Ovary (tissue), 9 donors: Measurements from ENCODE around the gene ITIH4. TPM values are rescaled to one million over a fixed set of nuclear protein-coding genes. Genes with fewer than 3 reads are reported as not detected.

Source experiments
- DNase-seq, 5 donors: peaks; one replicate each; pipeline ENCODE4 v3.0.0-alpha.2; 2019 to 2020
- H3K27ac ChIP-seq, 2 donors: fragments of 200-600 bp; one replicate each; pipeline versions ENCODE4 v1.5.1 to v1.8.0; 2019 to 2022
- H3K27me3 ChIP-seq: fragments of 200-600 bp; one replicate; pipeline ENCODE4 v1.8.0; 2022
- H3K36me3 ChIP-seq: fragments of 200-600 bp; sonication (generic); one replicate; pipeline ENCODE4 v1.5.1; 2019
- H3K4me1 ChIP-seq: one replicate; pipeline ENCODE4 v1.8.1; 2013; ENCODE audit warnings: mild to moderate bottlenecking, moderate library complexity; ENCODE audit not compliant: insufficient read depth
- H3K4me3 ChIP-seq: fragments of 200-600 bp; sonication (generic); one replicate; pipeline ENCODE4 v1.5.1; 2017
- H3K9me3 ChIP-seq, 2 donors: fragments of 200-600 bp in 1 of 2; sonication (generic) in 1 of 2; one replicate each; pipeline versions ENCODE4 v1.5.1 to v1.8.1; 2013 to 2019; ENCODE audit warnings: mild to moderate bottlenecking in 1 of 2, moderate library complexity in 1 of 2
- EP300 ChIP-seq: sonication (generic); formaldehyde crosslinking; IDR thresholded peaks from one replicate; pipeline ENCODE4 v1.6.1; 2017; ENCODE audit warnings: antibody characterized with exemption
- POLR2A ChIP-seq: fragments of 450-650 bp; IDR thresholded peaks from one replicate; pipeline ENCODE4 v1.6.1; 2017; ENCODE audit warnings: antibody characterized with exemption, mild to moderate bottlenecking, moderate library complexity
- WGBS, 3 donors: extraction: QIAGEN DNeasy Blood & Tissue Kit in 1 of 3; methylation state at CpG; one replicate each; pipeline versions ENCODE4 v1.1.5 to v1.1.7; 2013 to 2017; 5-methylcytosine and 5-hydroxymethylcytosine counted together
- intact Hi-C, 4 donors: fragments of 100-400 bp; cut with DNase I; formaldehyde crosslinking; loops; one replicate each; pipeline versions ENCODE4 v1.11.0 to v1.15.1; 2022 to 2023
- polyA plus RNA-seq, 2 donors: library from polyadenylated mRNA; stranded (reverse); fragments of 200-250 nt in 1 of 2; fragments of 350-450 nt in 1 of 2; fragmentation: Illumina TruSeq in 1 of 2; extraction: RNeasy Lipid Tissue Mini Kit (QIAGEN cat#74804) in 1 of 2; gene quantifications; one replicate each; pipeline ENCODE4 v1.2.3, GENCODE V29; 2013 to 2014
- total RNA-seq, 7 donors: library from RNA; depleted of rRNA in 2 of 7; stranded (reverse); fragments of >200 nt in 2 of 7; fragmentation: NEBNext Ultra II Directional in 3 of 7; extraction: Animal tissue kit (Norgen Biotek cat#: 25700) in 3 of 7; gene quantifications; one replicate each; pipeline versions ENCODE4 v1.1.0 to v1.2.4, GENCODE V29; 2016 to 2023
- TF ChIP-seq, protein P1 (sequence below), 3 donors: fragments of 450-650 bp in 2 of 3; fragments of 200-600 bp in 1 of 3; IDR thresholded peaks; one replicate each; pipeline versions ENCODE4 v1.5.1 to v1.8.0; 2016 to 2022; ENCODE audit warnings: antibody characterized with exemption in 3 of 3, mild to moderate bottlenecking in 1 of 3
- donor health status: DM: no; HTN: no; CAD: no; lungs with moderate emphysema.
- donor health status: DM: no; HTN: no; CAD: no.
- donor health status: Bipolar disorder and iron deficiency.
- donor health status: DM: yes; HTN: yes; CAD: no.
- donor health status: DM: no; HTN: no; CAD: no.
- donor health status: DM: yes; HTN: yes; CAD: no.

Gene ITIH4
- total and polyA plus RNA-seq, 9 donors: 2.2 to 14.2 (median 4.0) TPM

DNA sequence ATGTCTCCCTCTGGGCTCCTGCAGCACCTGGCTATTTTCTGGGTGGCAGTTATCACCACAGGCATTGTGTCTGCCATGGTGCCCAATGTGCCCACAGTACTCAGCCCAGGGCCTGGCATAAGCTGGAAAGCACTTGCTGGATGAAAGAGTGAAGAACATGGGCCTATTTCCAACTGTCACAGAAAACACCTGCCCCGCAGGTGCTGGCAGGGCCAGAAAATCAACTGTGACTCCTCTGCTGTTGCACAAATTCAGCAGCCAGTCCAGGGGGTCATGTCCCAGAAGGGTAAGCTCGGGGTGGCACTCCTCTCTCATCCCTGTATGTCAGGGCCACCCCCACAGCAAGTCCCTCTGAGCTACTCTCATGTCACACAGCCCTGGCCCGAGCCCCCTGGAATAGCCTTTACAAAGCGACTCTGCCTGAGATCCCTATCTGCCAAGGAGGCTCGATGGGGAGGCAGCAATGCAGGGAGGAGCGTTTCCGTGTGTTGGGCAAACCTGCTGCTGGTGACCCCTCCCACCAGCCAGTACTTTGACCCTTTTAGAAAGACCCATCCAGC lies 18.9 kb downstream of the ITIH4 start:
- H3K4me1 ChIP-seq: no peaks in the 10 kb centered on the region
- no peaks in the 10 kb centered on the region for H3K9me3 ChIP-seq
- no peak for DNase-seq
- no peak overlapping the region for H3K4me3 ChIP-seq
- H3K27me3 ChIP-seq: no peaks in the 10 kb centered on the region
- WGBS, 3 donors: 74 to 75% (median 75%) methylated on average over 7 of the region's 7 CpGs
- intact Hi-C loops: no loop called here
- no peak for TF ChIP-seq EP300
- TF ChIP-seq POLR2A: no peak
- TF ChIP-seq, protein P1, sequence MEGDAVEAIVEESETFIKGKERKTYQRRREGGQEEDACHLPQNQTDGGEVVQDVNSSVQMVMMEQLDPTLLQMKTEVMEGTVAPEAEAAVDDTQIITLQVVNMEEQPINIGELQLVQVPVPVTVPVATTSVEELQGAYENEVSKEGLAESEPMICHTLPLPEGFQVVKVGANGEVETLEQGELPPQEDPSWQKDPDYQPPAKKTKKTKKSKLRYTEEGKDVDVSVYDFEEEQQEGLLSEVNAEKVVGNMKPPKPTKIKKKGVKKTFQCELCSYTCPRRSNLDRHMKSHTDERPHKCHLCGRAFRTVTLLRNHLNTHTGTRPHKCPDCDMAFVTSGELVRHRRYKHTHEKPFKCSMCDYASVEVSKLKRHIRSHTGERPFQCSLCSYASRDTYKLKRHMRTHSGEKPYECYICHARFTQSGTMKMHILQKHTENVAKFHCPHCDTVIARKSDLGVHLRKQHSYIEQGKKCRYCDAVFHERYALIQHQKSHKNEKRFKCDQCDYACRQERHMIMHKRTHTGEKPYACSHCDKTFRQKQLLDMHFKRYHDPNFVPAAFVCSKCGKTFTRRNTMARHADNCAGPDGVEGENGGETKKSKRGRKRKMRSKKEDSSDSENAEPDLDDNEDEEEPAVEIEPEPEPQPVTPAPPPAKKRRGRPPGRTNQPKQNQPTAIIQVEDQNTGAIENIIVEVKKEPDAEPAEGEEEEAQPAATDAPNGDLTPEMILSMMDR (IDR thresholded peaks at IDR 0.05): no peak
- no peak overlapping the region for H3K27ac ChIP-seq
- no peaks in the 10 kb centered on the region for H3K36me3 ChIP-seq

DNA sequence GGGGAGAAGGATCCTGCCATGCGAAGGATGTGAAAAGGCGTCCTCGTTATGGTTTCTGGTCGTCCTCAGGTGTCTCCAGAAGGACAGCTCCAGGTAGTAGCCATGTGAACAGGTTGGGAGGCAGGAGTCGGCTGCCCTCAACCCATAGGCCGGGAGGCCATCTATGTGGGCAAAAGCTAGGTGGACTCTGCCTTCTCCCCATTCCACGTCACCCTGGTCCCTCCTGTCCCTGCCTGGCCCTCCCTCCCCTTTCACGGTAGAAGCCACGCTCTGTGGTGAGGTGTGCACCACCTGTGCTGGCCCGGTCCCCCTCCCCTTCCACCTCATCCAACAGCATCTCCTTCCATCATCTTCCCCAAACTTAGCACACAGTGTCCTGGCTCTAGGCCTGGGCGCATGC lies 19.5 kb downstream of the ITIH4 start:
- WGBS, 3 donors: 86 to 91% (median 87%) methylated on average over 10 to 11 of the region's 11 CpGs
- Histone ChIP-seq H3K9me3 (no peaks in the 10 kb centered on the region), H3K4me1 (no peaks in the 10 kb centered on the region), H3K27ac (no peak overlapping the region), H3K36me3 (no peaks in the 10 kb centered on the region), H3K27me3 (no peaks in the 10 kb centered on the region), H3K4me3 (no peak overlapping the region)
- no peak for DNase-seq
- intact Hi-C loops: no loop called here
- TF ChIP-seq POLR2A (no peak), EP300 (no peak)
- TF ChIP-seq, protein P1 (IDR thresholded peaks at IDR 0.05): no peak

DNA sequence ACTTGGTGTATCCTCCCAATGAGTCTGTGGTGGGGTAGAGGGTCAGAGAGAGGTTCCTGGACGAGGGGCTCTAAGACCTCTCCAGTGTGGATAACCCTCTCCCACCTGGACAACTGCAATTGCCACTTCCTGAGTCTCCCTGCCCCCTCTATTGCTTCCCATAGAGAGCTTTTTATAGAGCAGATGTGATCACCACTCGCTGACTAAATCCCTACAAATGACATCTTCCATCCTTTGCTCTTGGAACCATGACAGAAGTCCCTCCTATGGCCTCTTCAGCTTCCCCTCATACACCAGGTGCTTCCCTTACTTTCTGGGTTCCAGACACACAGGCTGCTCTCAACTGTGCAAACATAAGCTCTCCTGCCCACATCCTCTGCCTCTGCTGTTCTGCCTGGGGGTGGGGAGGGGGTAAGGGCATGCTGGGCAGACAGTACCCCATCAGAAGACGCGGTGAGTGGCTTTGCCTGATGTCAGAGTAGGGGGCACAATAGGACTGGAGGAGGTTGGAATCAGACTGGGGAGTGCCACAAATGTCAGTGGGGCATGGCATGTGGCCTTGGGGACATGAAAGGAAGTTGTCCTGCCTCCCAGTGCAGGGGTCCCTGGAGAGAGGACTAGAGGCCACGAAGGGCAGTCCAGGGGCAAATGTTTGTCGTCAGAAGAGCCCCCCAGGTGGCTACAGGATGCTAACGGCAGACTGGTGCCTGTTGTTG lies 20.7 kb downstream of the ITIH4 start:
- intact Hi-C loops: no loop called here
- Histone ChIP-seq H3K36me3 (no peaks in the 10 kb centered on the region), H3K4me3 (no peak overlapping the region), H3K9me3 (no peaks in the 10 kb centered on the region), H3K27ac (no peak overlapping the region), H3K4me1 (no peaks in the 10 kb centered on the region), H3K27me3 (no peaks in the 10 kb centered on the region)
- TF ChIP-seq EP300 (no peak), POLR2A (no peak)
- TF ChIP-seq, protein P1 (IDR thresholded peaks at IDR 0.05): no peak
- no peak for DNase-seq
- WGBS, 3 donors: 58 to 60% (median 59%) methylated on average over 7 of the region's 7 CpGs

DNA sequence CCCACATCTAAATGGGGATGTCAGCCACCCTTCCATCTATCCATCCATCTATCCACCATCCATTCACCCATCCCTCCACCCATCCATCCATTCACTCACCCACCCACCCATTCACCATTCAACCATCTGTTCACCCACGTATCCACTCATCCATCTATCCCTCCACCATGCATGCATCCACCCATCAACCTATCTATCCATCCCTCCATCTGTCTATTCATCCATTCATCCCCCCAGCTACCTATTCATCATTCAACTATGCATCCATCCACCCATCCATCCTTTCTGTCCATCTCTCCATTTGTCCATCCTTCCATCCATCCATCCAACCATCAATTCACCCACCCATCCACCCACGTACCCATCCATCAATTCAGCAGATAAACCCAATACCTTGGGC lies 21.3 kb downstream of the ITIH4 start:
- no peak overlapping the region for H3K4me3 ChIP-seq
- DNase-seq: no peak
- H3K4me1 ChIP-seq: no peaks in the 10 kb centered on the region
- WGBS, 3 donors: 74 to 92% (median 81%) methylated on average over 2 of the region's 2 CpGs
- TF ChIP-seq POLR2A (no peak), EP300 (no peak)
- TF ChIP-seq, protein P1 (IDR thresholded peaks at IDR 0.05): no peak
- no peaks in the 10 kb centered on the region for H3K27me3 ChIP-seq
- no peak overlapping the region for H3K27ac ChIP-seq
- H3K9me3 ChIP-seq: no peaks in the 10 kb centered on the region
- intact Hi-C loops: no loop called here
- H3K36me3 ChIP-seq: no peaks in the 10 kb centered on the region
